RPMI8226 (cell line): ENCODE data around the gene HCN2.

ENCODE experiments used
- DNase-seq: peaks from one replicate; pipeline ENCODE4 v3.0.0-alpha.2; 2015

The HCN2 gene

DNA sequence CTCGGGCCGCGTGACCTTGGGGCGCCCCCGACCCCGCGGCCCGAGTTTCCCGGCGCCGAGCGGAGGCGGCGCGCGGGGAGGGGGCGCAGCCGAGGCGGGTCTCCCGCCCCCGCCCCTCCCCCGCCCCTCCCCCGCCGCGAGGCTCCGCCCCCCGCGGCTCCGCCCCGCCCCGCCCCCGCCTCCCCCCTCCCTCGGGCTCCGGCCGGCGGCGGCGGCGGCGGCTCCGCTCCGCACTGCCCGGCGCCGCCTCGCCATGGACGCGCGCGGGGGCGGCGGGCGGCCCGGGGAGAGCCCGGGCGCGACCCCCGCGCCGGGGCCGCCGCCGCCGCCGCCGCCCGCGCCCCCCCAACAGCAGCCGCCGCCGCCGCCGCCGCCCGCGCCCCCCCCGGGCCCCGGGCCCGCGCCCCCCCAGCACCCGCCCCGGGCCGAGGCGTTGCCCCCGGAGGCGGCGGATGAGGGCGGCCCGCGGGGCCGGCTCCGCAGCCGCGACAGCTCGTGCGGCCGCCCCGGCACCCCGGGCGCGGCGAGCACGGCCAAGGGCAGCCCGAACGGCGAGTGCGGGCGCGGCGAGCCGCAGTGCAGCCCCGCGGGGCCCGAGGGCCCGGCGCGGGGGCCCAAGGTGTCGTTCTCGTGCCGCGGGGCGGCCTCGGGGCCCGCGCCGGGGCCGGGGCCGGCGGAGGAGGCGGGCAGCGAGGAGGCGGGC lies at the start of gene HCN2:
TSS of gene HCN2 (plus strand) at position 189 of the 703 bp plus-strand sequence. CDS start at position 254, 65 bp downstream.
- no peak for DNase-seq

DNA sequence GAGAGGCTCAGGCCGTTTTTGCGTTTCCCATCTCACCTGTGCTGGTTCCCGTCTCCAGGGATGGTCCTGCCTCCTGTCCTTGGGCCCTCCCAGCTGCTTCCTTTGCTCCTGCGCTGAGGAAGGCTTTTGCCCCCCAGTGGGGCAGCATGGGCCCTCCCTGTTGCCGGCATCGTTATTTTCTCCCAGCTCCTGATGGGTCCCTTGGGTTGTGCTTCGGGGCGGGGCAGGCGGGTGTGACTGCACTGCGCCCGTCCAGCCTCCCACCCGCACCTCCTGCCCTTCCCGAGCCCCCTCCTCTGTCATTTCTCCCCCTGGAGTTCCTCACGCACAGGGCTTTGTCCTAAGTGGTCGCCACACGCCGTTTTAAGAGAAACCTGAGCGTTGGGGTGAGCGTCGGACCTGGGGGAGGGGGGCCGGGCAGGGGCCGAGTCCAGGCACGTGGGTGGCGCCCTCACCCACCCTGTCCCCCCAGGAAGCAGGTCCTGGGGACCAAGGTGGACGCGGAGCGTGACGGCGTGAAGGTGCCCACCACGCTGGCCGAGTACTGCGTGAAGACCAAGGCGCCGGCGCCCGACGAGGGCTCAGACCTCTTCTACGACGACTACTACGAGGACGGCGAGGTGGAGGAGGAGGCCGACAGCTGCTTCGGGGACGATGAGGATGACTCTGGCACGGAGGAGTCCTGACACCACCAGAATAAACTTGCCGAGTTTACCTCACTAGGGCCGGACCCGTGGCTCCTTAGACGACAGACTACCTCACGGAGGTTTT lies 48.6 kb upstream of the HCN2 start:
- no peak for DNase-seq

DNA sequence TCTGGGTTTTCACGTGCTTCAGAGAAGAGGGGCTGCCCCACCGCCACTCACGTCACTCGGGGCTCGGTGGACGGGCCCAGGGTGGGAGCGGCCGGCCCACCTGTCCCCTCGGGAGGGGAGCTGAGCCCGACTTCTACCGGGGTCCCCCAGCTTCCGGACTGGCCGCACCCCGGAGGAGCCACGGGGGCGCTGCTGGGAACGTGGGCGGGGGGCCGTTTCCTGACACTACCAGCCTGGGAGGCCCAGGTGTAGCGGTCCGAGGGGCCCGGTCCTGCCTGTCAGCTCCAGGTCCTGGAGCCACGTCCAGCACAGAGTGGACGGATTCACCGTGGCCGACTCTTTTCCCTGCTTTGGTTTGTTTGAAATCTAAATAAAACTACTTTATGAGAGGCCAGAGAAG lies 48.0 kb upstream of the HCN2 start:
- DNase-seq = no peak

GRCh38 chr19:542173-542866 lies 47.4 kb upstream of the HCN2 start:
- DNase-seq = no peak

DNA sequence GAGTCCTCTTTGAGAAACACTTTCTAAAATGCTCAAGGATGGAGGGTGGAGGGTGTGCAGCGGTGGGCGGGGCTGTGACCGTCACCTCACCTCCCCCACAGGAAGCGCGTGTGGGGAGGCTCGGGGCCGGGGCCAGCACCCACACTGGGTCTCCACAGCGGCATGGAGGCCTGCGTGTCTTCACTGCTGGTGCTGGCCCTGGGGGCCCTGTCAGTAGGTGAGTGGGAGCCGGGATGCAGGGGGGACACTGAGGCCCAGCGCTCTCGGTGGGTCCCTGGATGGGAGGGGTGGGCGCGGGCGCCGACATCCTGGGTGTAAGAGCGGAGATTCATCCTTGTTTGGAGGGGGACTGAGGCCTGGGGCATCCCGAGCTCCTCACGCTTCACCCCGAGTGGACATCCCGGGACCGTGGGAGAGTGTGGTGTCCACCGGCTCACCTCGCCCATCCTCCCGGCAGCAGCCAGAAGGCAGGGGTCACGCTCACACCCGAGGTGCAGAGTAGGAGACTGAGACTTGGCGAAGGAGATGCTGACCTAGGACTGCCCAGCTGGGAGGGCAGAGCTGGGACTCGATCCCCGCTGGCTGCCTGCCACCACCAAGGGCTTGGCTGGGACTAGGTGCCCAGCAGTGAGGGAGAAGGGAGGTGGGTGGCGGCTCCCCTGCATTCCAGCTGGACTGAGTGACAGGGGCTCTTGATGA lies 45.6 kb upstream of the HCN2 start, which contains the start of gene GZMM:
TSS of gene GZMM (plus strand) at position 144 of the 699 bp plus-strand sequence. CDS start at position 163, 19 bp downstream.
- no peak for DNase-seq

DNA sequence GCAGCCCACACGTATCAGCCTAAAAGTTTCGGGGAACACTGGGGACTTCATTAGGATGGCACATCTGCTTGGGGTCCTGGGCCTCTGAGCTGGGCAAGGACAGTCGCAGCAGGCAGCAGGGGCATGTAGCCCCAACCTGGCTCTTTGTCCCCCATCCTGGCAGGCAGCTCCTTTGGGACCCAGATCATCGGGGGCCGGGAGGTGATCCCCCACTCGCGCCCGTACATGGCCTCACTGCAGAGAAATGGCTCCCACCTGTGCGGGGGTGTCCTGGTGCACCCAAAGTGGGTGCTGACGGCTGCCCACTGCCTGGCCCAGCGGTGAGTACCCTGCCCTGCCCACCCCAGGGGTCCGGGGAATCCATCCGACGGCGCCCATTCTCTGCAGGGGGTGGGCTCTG lies 42.6 kb upstream of the HCN2 start:
- no peak for DNase-seq

DNA sequence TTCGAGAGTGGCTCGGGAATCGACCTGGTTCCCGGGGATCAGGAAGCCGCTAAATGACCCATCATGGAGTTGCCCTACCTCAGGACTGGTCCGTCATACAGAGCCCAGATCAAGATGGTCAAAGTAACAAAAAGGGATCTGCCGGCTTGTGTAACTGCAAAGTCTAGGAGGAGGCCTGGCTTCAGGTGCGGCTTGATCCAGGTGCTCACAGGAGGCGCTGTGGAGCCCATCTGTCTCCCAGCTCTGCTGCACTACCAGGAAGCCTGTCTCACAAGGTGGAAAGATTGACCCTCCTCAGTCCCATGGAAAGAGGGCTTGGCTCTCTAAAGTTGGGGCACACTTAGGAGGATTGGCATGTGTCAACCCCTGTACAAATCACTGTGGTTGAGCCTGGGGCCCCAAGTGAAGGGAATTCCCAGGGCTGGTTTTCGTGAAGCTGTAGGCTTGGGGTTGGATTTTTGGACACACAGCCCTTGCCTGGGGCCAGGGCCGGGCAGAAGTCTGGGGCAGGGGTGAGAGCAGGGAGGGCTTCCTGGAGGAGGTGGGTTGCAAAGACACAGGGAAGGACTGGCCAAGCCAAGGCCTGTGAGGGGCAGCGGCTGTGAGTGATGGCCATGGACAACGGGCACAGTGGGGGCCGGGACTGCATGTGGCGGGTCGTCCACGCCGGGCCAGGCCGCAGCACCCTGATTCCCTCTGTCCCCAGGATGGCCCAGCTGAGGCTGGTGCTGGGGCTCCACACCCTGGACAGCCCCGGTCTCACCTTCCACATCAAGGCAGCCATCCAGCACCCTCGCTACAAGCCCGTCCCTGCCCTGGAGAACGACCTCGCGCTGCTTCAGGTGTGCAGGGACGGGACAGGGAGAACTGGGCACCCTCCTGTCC lies 41.6 kb upstream of the HCN2 start:
- peak; percentile 60 for DNase-seq

DNA sequence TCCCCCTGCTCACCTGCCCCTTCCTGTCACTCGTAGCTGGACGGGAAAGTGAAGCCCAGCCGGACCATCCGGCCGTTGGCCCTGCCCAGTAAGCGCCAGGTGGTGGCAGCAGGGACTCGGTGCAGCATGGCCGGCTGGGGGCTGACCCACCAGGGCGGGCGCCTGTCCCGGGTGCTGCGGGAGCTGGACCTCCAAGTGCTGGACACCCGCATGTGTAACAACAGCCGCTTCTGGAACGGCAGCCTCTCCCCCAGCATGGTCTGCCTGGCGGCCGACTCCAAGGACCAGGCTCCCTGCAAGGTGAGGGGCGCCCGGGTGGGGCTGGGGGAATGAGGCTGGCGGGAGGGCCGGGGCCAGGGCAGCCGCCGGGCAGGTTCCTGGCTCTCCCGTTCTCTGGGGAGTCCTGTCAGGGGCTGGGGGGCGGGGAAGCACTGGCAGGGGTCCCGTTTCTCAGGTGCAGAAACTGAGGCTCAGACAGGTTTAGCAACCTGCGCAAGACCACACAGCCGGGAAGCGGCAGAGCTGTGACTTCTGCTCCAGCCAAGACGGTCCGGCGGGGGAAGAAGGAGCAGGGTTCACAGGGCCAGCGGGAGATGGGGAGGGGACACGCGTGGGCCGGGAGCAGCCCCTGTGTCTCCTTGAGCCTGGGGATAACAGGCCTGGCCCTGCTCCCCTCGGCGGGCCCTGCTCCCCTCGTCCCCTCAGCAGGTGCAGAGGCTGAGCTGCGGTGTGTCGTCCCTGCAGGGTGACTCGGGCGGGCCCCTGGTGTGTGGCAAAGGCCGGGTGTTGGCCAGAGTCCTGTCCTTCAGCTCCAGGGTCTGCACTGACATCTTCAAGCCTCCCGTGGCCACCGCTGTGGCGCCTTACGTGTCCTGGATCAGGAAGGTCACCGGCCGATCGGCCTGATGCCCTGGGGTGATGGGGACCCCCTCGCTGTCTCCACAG lies 40.5 kb upstream of the HCN2 start:
- DNase-seq = no peak

GRCh38 chr19:554817-555216 lies 34.9 kb upstream of the HCN2 start:
- DNase-seq = no peak

- no peak for DNase-seq
These were observed 34.2 kb upstream of the HCN2 start for GRCh38 chr19:555474-555808.

GRCh38 chr19:556611-557382 lies 32.9 kb upstream of the HCN2 start:
- DNase-seq = peak; percentile 25

DNA sequence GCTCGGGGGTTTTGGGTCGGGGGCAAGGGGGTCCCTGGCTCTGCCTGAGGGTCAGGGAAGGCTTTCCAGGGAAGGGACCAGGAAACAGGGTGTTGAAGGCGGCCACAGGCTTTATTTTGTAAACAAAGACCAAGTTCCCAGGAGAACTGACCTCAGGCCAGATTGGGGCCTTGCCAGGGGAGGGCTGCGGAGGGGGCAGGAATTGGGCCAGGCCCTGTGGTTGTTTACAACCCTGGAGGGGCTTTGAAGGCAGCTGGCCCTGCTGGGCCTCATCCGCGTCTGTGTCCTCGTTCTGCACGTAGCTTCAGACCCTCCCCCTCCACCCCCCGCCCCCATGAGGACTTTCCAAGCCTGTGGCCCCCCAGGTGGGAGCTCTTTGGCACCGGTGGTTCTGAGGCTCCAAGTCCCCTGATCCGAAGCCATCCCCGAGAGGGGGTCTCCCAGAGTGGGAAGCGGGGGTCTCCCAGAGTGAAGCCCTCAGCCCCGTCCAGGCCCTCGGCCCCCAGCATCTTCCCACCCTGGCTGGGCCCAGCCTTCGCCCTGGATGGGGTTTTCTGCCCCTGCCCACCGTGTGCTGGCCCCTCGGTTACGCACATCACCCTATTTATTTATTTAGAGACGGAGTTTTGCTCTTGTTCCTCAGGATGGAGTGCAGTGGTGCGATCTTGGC lies 30.8 kb upstream of the HCN2 start:
- DNase-seq = no peak

- no peak for DNase-seq
These were observed 29.6 kb upstream of the HCN2 start for GRCh38 chr19:560121-560520.

GRCh38 chr19:566403-566802 lies 23.3 kb upstream of the HCN2 start:
- no peak for DNase-seq

DNA sequence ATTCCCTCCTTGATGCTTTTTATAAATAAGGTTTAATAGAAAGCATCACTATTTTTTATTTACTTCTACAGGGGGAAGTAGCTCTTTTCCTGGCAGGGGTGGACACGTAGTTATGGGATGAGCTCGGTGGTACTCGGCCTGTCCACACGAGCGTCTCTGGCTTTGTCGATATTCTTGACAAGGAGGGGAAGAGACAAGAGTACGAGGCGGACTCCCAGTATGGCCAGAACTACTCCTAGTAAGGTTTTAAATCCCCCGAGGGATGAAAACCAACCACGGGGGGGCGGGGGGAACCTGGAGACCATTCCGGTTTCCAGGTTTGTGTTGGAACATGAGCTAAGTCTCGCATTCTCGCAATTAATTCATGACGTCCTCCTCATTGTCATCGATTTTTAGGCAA lies 22.8 kb upstream of the HCN2 start:
- DNase-seq = no peak

GRCh38 chr19:567296-567900 lies 22.3 kb upstream of the HCN2 start:
- no peak for DNase-seq

- DNase-seq = no peak
These were observed 19.4 kb upstream of the HCN2 start for GRCh38 chr19:570251-570686.

GRCh38 chr19:570937-571565 lies 18.6 kb upstream of the HCN2 start:
- DNase-seq = peak; percentile 77

DNA sequence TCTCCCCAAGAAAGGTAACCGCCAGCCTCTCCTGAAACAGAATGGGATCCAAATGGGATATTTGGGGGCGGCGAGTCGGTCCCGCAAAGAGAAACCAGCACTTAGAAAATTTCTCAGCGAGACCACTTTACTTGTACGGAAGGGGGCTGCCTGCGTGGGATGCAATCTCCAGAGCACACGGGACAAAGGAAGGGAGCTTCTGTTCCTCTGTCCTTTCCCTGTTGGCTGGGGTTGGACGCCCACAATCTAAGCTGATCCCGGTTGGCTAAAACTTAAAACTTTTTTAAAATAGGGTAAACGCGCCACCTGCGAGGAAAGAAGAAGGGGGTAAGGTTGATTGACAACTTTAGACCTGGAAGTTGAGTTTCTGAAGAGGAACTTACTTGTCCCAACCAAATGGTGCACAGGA lies 18.1 kb upstream of the HCN2 start:
- peak; percentile 57 for DNase-seq
